GM21367 (cell line): ENCODE data around the gene KIF25.

Source experiments
- ATAC-seq: cut with Tn5 transposase; IDR thresholded peaks from one replicate; pipeline ENCODE4 v1.9.1; 2021; ENCODE audit not compliant: unreplicated experiment

KIF25 gene

DNA sequence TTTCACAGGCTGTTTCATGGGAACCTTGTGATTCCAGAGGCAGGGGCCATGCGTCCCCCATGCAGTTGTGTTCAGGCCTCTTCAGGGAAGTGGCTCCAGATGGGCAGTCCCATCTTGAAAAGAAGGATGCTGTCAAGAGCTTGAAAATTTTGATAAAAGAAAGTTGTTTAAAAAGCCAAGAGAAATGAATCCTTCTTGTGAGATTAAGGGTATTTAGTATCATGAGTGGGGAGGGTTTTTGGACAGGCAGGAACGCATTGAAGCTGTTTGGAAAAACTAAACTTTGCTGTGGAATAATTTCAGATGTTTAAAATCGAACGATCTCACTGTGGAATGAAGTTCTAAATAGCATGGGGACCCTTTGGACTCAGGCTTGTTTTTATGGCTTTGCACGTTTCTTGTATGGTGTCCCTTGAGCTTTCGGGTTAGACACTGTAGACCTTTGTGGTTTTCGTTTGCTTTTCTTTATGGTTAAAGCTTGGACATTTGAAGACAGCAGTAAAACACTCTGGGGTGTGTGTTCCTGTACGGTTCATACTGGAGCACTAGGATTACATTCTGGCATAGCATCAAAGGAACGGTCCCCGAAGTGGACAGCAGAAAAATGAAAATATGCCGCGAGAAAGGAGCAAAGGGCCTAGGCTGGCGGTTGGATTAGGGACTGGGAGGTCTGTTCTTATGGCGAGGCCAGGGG, 18.2 kb downstream of the KIF25 start:
- ATAC-seq: no peak

DNA sequence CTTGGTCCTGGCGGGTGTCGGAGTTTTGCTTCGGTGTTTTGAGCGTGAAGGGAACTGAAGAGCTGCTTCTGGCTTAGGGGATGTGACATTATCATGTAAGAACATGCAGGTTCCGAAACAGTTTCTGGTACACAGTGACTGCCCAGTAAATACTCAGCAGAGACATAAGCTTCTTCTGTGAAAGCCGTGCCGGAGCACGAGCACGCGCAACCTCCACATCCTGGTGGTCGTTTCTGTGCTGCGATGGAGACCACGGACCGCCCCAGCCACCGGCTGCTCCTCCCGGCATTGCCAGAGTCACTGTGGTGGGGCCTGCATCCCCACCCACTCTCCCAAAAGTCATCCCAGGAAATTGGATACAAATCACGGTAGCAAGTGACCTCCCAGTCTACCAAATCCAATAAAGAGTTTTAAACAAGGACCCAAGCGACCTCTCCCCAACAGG, 18.7 kb downstream of the KIF25 start:
- ATAC-seq: no peak

- ATAC-seq: no peak
Observed at GRCh38 chr6:168016721-168017525, 19.5 kb downstream of the KIF25 start.

DNA sequence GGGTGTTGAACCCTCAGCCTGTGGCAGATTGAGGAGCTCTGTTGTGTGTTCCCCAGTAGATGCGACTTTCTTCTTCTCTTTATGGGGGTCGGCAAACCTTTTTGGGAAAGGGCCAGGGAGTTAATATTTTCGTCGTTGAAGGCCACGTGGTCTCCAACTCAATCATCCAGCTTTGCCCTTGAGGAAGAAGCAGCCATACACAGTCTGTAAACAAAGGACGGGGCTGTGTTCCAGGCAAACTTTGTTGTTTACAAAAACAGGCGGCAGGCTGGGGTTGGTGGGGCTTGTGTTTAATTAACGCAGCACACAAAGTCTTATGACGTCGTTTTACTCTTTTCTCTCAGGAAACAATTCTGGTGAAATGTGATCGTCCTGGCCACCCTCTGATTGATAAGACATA, 20.2 kb downstream of the KIF25 start:
- ATAC-seq: no peak

GRCh38 chr6:168018664-168019063, 21.2 kb downstream of the KIF25 start:
- ATAC-seq: no peak

DNA sequence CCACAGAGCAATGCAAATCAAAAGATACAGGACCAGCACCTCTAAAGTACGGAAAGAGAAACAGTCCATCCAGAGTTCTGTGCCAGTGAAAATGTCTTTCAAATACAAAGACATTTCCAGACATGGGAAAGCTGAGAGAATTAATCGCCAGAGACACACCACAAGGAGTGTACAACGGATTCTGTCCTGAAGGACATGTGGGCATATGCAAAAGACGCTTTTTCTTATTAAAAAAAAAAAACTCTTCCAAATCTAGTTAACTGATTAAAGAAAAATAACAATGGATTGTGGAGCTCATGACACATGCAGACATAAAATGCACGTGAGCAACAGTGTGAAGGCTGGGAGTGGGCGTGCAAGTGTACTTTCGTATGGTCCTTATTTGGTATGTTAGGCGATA, 22.8 kb downstream of the KIF25 start:
- ATAC-seq: no peak

DNA sequence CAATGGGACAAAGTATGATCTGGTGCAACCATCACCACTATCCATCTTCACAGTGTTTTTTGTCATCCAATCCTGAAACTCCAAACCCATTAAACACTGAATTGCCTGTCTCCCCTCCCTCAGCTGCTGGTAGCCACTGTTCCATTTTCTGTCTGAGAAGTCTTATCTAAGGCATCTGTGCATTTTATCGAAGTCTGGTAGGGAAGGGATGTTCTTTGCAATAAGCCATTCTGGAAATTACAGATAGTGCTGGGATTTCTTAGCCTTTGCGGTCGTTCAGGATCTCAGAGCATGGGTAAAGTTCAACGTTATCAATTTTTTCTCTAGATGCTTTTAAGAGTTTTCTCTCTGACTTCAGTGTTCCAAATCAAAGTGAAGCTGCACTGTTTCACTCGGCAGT, 24.1 kb downstream of the KIF25 start:
- ATAC-seq: no peak

- no peak for ATAC-seq
Observed at GRCh38 chr6:168022488-168023321, 25.2 kb downstream of the KIF25 start.

DNA sequence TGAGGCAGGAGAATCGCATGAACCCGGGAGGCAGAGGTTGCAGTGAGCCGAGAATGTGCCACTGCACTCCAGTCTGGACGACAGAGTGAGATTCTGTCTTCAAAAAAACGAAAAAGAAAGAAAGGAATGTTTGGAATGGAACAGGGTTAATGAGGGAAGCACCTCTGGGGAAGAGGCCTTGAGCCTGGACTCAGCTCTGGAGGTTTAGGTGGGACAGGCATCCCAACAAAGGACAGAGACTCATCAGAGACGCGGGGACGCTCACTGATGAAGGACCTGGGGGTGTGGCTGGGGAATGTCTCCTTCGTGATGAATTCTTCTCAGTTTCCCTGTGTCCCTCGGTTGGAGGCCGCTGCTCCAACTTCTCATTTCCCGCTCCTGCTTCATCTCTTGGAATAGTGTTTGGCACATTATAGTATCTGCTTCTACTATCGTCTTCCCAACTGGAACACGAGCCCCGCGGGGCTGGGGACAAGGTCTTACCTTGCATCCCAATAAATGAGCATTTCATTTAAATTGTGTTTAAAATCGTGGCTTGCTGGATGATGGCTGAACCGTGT, 27.6 kb downstream of the KIF25 start:
- ATAC-seq: no peak

DNA sequence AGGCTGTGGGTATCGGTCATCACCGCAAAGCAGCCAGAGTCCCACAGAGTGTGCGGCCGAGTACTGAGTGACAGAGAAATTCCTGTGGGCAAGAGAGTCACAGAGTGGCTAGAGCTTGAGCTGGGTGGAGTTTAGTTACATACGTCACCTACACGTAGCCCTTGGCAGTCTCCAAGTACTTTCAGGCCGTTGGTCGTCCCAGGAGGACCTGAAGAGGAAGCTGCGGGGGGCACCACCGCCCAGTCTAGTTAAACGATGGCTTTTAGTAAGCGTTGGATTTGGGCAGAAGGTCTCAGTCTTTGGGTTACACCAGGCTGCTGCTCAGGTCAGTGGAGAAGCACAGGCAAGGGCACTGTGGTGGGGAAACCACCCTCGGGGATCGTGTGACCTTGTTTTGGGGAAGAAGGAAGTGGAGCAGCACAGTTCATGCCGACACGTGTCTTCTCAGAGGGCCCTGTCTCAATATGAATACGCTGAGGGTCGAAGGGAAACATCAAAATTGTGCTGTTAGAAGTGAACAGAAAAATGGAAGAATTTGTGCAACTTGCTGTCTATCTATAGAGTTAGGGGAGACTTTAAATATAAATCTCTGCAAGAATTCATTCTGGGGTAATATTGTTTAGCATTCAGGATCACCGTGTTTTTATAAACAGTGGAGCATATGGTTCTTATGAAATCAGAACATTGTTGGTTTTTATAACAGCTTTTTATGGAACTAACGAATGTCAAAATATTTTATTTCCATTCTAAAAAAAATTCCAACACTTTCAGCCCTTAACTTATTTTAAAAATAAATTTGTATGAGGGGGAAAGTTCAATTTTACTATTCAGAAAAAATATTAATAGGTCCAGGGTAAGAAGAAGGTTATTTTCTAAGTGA, 28.6 kb downstream of the KIF25 start:
- no peak for ATAC-seq

- ATAC-seq: no peak
Observed at GRCh38 chr6:168026925-168027324, 29.5 kb downstream of the KIF25 start.

DNA sequence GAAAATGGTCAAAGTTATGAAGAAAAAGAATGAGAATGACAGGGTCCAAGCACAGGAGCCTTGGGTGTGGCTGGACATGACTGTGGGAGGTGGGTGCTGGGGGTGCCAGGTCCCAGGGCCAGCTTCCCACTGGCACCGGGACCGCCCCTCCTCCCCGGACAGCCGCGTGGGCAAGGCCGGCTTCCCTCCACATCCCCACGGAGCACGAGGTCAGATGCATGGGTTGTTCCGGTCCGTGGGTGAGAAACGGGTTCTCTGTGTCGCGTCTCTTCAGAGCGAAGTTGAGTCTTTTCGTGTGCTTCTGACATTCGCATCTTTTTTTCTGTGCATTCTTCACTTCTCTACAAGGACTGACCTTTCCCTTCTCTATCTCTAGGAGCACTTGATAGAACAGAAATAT, 30.1 kb downstream of the KIF25 start:
- no peak for ATAC-seq

DNA sequence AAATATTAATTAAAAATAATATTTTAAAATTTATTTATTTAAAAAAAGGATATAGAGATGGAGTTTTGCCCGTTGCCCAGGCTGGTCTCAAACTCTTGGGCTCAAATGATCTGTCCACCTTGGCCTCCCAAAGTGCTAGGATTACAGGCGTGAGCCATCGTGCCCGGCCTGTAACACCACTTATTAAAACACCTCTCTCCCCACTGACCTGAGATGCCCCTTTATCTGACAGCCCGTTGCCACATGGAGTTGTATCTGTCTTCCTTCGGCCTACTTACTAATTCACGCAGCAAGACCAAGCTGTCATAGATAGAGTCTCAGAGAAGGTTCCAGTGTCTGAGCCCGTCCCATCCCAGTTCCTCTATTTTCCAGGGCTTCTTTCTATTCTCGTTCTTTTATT, 30.7 kb downstream of the KIF25 start:
- ATAC-seq: no peak

GRCh38 chr6:168029459-168030217, 32.2 kb downstream of the KIF25 start:
- ATAC-seq: no peak

DNA sequence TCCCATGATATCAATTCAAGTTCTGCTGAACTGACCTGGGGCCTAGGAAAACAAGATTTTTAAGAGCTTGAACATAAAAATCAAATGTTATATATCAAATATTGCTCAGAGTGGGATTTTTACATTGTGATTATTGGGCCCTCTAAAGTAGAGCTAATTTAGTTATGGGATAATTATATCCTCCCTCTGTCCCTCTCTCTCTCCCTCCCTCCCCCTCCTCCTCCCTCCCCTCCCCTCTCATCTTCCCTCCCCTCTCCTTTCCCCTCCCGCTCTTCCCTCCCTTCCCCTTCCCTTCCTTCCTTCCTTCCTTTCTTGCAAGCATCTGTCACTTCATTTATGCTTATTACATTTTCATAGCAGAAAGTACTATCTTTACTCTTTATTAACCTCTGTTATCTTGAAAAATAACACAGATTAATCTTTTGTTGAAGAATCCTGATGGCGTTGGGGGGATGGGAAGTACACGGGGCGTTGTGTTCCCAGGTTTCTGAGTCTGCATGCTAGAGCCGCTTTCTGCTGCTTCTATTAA, 32.8 kb downstream of the KIF25 start:
- ATAC-seq: no peak

DNA sequence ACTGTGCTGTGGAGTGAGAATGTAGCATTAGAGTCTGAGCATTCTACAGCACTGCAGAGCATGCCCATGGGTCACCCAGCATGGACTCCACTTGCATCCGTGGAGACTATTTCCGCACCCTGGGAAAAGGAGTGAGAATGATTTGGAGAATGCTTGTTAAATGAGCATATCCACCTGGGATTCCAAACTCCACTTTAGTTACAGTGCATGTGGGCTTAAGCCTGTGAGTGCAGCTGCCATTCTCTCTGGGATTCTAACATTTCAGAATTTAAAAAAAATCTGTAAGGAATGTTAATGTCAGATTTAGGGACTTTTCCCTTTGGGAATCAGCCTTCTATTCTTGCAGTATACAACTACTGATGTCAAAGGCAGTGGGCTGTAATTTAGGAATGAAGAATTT, 33.4 kb downstream of the KIF25 start:
- no peak for ATAC-seq

- no peak for ATAC-seq
Observed at GRCh38 chr6:168031411-168031971, 34.0 kb downstream of the KIF25 start.

GRCh38 chr6:168032005-168032760, 34.7 kb downstream of the KIF25 start:
- no peak for ATAC-seq
